ENCODE data around the gene ADAMTS2.
A peak's percentile ranks its signal among the peaks of the same experiment; 100 is the strongest.

ADAMTS2 gene

DNA sequence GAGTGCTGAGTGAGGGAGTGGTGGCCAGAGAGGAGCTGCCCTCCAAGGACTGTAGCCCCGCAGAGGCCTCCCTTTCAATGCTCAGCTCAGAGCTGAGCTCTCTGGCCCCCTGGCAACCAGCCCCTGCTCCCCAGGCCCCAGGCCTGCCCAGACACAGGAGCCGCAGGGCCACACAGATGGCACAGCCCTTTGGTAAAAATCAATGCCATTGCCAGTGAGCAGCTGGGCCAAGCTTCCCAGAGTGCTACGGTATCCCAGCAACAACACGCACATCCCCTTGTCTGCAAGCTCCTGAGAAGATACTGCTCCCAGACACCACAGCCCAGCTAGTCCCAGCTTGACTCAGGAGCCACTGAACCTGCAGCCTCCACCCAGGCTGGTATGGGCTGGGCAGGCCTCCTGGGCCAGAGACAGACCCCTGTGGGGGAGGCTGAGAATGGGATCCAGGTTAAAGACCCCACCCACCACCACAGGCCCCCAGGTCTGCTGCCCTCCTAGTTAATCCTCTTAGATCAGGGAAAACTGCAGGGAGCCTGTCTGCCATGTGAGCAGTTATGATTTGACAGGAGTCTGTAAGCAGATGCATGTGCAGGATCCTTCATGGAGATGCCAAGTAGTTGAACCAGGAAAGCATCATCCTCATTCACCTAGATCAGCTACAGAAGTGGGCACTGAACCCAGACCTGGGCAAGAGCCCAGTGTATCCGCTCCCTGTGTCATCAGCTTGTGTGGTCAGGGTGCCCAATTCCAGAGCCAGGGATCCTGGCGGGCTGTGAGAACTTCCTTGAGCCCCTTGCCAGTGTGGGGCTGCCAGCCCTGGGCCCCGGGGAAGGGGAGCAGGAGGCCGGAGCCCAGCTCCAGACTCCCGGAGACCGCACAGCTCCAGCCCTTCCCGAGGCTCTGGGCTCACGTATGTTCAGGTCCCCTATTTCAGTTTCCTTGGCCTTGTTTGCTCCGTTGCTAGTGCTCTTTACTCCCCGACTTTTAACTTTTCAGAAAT is 26.7 kb upstream of the ADAMTS2 start:
- no peak for DNase-seq

GRCh38 chr5:179371121-179371510 is 25.9 kb upstream of the ADAMTS2 start:
- no peak for DNase-seq

GRCh38 chr5:179370490-179371120 is 25.3 kb upstream of the ADAMTS2 start:
- no peak for DNase-seq

DNA sequence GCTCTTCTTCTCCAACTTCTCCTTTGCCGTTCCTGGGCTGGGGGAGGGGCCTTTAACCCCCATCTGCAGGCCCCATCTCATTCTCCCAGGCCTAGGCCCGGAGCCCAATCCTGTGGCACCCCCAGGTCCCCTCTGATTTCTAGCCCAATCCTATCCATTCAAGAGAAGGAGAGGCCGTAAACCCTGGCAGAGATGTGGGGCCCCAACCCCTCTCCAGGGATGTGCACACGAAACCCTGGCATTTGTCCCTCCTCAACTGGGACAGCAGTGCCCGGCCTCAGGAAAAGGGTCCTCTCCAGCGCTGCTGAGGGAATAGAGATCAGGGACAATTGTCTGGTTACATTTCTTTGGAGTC is 24.2 kb upstream of the ADAMTS2 start:
- no peak for DNase-seq

DNA sequence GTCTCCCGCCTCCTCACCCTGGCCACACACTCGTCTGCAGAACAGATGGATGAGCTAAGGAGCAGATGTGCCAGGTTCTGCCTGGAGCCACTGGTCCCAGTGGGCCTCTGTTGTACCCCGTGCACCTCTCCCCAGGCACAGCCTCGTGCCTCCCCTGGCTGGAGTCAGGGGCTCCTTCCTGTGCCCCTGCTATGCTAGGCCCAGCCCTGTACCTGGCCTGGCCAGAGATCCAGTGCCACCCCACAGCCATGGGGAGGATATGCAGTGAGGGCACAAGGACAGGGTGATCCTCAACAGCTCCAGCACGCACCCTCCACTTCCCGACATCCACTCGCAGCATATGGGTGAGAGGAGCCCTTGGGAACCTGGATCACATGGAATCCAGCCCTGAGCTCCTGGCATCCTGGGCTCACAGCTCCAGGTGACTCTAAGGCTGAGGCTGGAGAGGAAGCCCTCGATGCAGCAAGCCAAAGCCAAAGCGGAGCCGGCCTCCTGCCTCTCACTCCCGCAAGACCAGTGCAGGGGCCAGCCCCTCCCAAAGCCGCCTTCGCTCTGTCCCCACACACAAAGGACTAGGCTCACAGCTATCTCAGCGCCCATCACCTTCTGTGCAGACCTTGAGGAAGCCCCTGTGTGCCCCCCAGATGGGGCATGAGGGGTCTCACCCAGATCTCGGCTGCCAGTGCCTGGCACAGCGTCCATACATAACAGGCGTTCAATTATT is 23.7 kb upstream of the ADAMTS2 start:
- no peak for DNase-seq

- no peak for DNase-seq
Measured at GRCh38 chr5:179368126-179368805, 23.0 kb upstream of the ADAMTS2 start.

DNA sequence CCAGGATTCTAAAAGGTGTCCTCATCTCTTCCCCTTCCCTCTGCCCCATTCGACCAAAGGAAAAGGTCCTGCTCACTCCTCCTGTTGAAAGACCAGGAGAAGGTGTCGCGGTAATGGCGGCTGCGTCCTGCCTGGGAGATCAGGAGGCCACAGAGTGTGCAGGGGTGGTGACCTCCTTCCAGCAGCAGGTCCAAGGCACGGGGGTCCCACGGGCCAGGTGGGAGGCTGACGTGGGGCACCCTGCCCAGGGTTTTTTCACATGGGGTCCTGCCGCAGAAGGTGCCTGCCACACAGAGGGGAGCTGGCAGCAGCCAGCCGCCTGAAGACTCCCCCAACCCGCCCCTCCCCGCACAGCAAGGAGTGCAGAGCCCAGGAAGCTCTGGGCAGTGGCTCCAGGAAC is 22.2 kb upstream of the ADAMTS2 start:
- no peak for DNase-seq

- no peak for DNase-seq
Measured at GRCh38 chr5:179362355-179362754, 17.1 kb upstream of the ADAMTS2 start.

- no peak for DNase-seq
Measured at GRCh38 chr5:179361037-179361603, 15.9 kb upstream of the ADAMTS2 start.

- no peak for DNase-seq
Measured at GRCh38 chr5:179357031-179357430, 11.8 kb upstream of the ADAMTS2 start.

- DNase-seq, result no peak
Measured at GRCh38 chr5:179355976-179356974, 11.0 kb upstream of the ADAMTS2 start.

- DNase-seq, result no peak
Measured at GRCh38 chr5:179354305-179354882, 9.1 kb upstream of the ADAMTS2 start.

DNA sequence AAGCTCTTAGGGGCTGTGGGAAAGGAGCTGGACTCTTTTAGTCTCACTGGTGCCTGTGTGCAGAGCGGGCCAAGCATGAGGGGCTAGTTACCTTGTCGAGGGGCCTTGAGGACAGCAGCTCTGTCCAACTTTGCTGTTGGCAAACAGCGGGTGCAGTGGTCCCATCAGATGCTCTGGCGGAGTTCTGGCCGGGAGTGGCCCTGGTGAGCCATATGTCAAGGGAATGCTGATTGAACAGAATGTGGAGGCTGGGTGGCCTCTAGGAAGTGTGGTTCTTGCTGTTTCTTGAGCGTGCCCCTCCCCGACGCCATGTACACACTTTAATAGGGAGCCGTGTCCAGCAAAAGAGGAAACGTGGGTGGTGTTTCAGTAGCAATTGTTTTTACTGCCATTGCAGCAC is 3.6 kb upstream of the ADAMTS2 start:
- DNase-seq, result no peak

DNA sequence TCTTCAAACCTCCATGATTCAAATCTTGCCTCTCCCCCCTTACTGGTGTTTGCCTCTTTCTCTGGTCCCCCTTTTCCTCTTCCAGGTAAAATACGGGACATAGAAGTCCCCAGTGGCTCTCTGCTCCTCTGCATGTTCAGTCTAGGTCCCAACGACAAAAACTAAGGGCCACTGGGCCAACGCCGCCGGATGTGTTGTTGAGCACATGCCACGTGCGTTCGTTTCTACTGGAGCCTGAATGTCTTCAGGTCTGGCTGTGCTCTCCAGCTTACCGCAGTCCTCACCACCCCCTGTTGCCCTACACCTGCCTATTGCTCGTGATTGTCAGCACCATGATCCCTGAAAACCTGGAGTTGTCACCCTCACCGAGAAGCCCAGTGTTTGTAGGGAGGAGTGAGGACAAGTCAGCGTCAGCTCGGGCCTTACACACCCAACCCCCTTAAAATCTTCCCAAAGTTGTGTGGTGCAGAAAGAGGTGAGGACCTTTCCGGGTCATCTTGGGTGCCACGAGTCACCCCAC is 2.8 kb upstream of the ADAMTS2 start:
- DNase-seq, result no peak

DNA sequence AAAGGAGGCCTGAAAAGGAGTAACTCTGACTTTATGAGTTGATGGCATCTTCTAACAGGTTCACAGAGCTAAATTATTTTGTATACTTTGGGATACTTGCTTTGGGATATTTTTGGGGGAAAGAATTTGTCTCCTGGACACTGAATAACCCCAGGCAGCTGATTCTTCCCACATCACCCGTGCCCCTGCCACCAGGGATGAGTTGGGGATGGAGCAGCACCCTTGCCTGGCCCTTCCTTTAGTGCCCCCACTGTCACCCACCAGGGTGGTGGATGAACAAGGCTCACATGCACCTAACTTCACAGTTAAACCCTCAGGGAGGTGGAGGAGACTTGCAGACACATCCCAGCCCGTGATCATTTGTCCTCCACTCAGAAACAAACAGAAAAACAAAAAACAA is 2.3 kb upstream of the ADAMTS2 start:
- no peak for DNase-seq

DNA sequence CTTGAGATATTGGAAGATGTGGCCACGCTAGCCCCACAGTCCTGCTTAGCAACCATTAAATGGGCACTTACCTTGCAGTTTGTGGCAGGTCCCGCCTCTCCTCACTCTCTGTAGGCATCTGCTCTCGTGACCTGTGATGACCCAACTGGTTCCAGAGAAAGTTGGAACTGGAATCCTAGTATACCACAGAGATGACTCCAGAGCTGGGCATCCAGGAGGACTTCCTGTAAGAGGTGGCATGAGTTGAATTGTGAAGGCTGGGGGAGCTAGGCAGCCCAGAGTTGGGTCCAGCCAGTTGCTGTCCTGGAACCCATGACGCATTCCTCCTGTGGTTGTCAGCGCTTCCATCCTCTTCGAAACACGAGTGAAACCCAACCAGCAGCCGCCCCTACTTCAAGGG is 1.6 kb upstream of the ADAMTS2 start:
- no peak for DNase-seq

- DNase-seq, result no peak
Measured at GRCh38 chr5:179346401-179346800, 1.1 kb upstream of the ADAMTS2 start.

- DNase-seq, result peak; percentile 38
Measured at GRCh38 chr5:179345183-179345432, 153 bp downstream of the ADAMTS2 start.

- no peak for DNase-seq
Measured at GRCh38 chr5:179344431-179345182, 654 bp downstream of the ADAMTS2 start.

- peak; percentile 57 for DNase-seq
Measured at GRCh38 chr5:179343719-179344430, 1.4 kb downstream of the ADAMTS2 start.

All from GOT3 (cell line).